ENCODE results near the gene ZNF132.

DNA sequence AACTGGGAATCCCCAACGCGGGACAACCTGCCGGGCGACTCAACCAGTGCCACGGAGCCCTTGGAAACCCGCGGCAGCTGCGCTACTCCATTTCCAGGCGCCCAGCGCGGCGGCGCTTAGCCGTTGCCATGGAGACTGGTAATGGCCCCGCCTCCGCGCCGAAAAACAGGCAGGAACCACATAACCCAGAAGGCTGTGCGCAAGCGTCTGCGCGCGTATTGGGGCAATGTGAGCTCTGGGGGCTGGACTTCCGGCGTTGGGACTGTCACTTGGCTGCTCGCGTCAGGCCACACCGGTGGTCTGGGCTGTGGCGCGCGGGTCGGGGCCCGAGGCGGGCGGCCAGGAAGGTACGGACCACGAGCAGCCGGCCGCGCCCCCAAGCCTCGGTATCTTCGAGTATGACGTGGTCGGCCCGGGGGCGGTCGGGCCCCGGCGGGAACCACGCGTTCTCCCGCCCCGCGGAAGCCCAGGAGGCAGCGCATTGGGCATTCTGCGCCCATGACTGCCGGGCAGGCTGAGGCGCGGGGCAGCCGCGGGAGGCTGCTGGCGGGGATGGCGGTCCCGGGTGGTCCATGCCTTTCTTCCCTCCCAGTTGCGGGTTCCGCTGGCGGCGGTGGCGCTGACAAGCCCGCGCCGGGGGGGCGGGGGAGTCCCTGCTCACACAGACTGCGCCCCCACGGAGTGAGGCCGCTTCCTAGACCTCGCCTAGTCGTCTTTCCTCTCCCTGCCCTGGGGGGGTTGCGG lies 11.6 kb upstream of the ZNF132 start, which contains the start of gene ZNF324B:
- TF ChIP-seq CTCF (tag by site-specific recombination; IDR thresholded peaks at IDR 0.05) (peak; percentile 67), ZNF18 (tag by site-specific recombination; IDR thresholded peaks at IDR 0.05) (no peak)
